ENCODE results near the gene PUSL1.

The PUSL1 gene

GRCh38 chr1:1357871-1358432 lies 49.6 kb downstream of the PUSL1 start:
- no peak overlapping the region for H3K4me3 ChIP-seq (ENCODE audit: low read depth, low read length)
- TF ChIP-seq CTCF (IDR thresholded peaks at IDR 0.05; ENCODE audit: borderline replicate concordance, insufficient read depth, low read depth, low read length): no peak

GRCh38 chr1:1358433-1359271 lies 50.3 kb downstream of the PUSL1 start, which contains the start of gene MXRA8:
MXRA8 (minus strand) TSS chr1:1358555; CDS start chr1:1358504, 51 bp downstream.
- no peak within 1 kb of the TSS for H3K4me3 ChIP-seq (ENCODE audit: low read depth, low read length)
- TF ChIP-seq CTCF (IDR thresholded peaks at IDR 0.05; ENCODE audit: borderline replicate concordance, insufficient read depth, low read depth, low read length): no peak

- no peak overlapping the region for H3K4me3 ChIP-seq (ENCODE audit: low read depth, low read length)
- no peak for TF ChIP-seq CTCF (IDR thresholded peaks at IDR 0.05; ENCODE audit: borderline replicate concordance, insufficient read depth, low read depth, low read length)
Measured at GRCh38 chr1:1359308-1359663, 50.9 kb downstream of the PUSL1 start.

- H3K4me3 ChIP-seq (ENCODE audit: low read depth, low read length): no peak overlapping the region
- TF ChIP-seq CTCF (IDR thresholded peaks at IDR 0.05; ENCODE audit: borderline replicate concordance, insufficient read depth, low read depth, low read length): no peak
Measured at GRCh38 chr1:1359664-1360468, 51.5 kb downstream of the PUSL1 start.

GRCh38 chr1:1360506-1361169 lies 52.2 kb downstream of the PUSL1 start:
- TF ChIP-seq CTCF (IDR thresholded peaks at IDR 0.05; ENCODE audit: borderline replicate concordance, insufficient read depth, low read depth, low read length): no peak
- no peak overlapping the region for H3K4me3 ChIP-seq (ENCODE audit: low read depth, low read length)
